OCI-LY1 (cell line): Measurements from ENCODE around the gene PNPLA5.

Experiments
- H2AFZ ChIP-seq: fragments of 200-600 bp; sonication (generic), shearing (Covaris generic); 2 replicates; pipeline ENCODE4 v1.6.0; 2014; ENCODE audit warnings: antibody characterized with exemption, mild to moderate bottlenecking, low read length
- H3F3A ChIP-seq: fragments of 200-600 bp; sonication (generic), shearing (Covaris generic); 2 replicates; pipeline ENCODE4 v1.6.0; 2014; ENCODE audit warnings: mild to moderate bottlenecking, antibody characterized with exemption, low read length, moderate library complexity; ENCODE audit not compliant: insufficient read depth
- H3K27ac ChIP-seq: fragments of 200-600 bp; sonication (generic); 2 replicates; pipeline ENCODE4 v1.5.1; 2014; ENCODE audit warnings: low read length, mixed run types, mild to moderate bottlenecking, low read depth; ENCODE audit not compliant: poor library complexity, severe bottlenecking
- H3K27me3 ChIP-seq: fragments of 200-600 bp; sonication (generic); 2 replicates; pipeline ENCODE4 v1.6.0; 2014; ENCODE audit warnings: antibody characterized with exemption, mild to moderate bottlenecking, low read length, moderate library complexity; ENCODE audit not compliant: insufficient read depth
- H3K36me3 ChIP-seq: fragments of 200-600 bp; sonication (generic); 2 replicates; pipeline ENCODE4 v1.6.1; 2014; ENCODE audit warnings: mild to moderate bottlenecking, antibody characterized with exemption, low read length, moderate library complexity, mixed read lengths; ENCODE audit not compliant: insufficient read depth
- H3K4me1 ChIP-seq: fragments of 200-600 bp; sonication (generic); 2 replicates; pipeline ENCODE4 v1.5.1; 2014; ENCODE audit warnings: mild to moderate bottlenecking, low read length, moderate library complexity; ENCODE audit not compliant: insufficient read depth, severe bottlenecking
- H3K4me2 ChIP-seq: fragments of 200-600 bp; sonication (generic), shearing (Covaris generic); 2 replicates; pipeline ENCODE4 v1.6.1; 2014; ENCODE audit warnings: low read length
- H3K4me3 ChIP-seq: fragments of 200-600 bp; sonication (generic); 2 replicates; pipeline ENCODE4 v1.5.1; 2014; ENCODE audit warnings: low read length, low read depth, mild to moderate bottlenecking, mixed read lengths; ENCODE audit not compliant: poor library complexity, severe bottlenecking
- H3K79me2 ChIP-seq: fragments of 200-600 bp; shearing (Covaris generic); 2 replicates; pipeline ENCODE4 v1.6.1; 2016; ENCODE audit warnings: mixed run types, low read length, mixed read lengths; ENCODE audit not compliant: insufficient read depth
- H3K9ac ChIP-seq: fragments of 200-600 bp; sonication (generic), shearing (Covaris generic); 2 replicates; pipeline ENCODE4 v1.6.1; 2014; ENCODE audit warnings: mild to moderate bottlenecking, low read length, mixed read lengths
- H3K9me2 ChIP-seq: fragments of 200-600 bp; sonication (generic), shearing (Covaris generic); 2 replicates; pipeline ENCODE4 v1.6.1; 2014; ENCODE audit warnings: low read depth, mild to moderate bottlenecking, low read length, mixed read lengths
- H3K9me3 ChIP-seq: fragments of 200-600 bp; shearing (Covaris generic); 2 replicates; pipeline ENCODE4 v1.6.1; 2014; ENCODE audit warnings: low read length, mixed read lengths
- H4K20me1 ChIP-seq: fragments of 200-600 bp; sonication (generic), shearing (Covaris generic); 2 replicates; pipeline ENCODE4 v1.6.0; 2016; ENCODE audit warnings: mild to moderate bottlenecking, low read length; ENCODE audit not compliant: insufficient read depth
- CTCF ChIP-seq: fragments of 200-600 bp; sonication (generic), shearing (Covaris generic); IDR thresholded peaks from 2 replicates; pipeline ENCODE4 v1.5.1; 2017; ENCODE audit warnings: mild to moderate bottlenecking, antibody characterized with exemption, low read length, moderate library complexity, mixed read lengths
- EZH2 ChIP-seq: fragments of 200-600 bp; sonication (generic), shearing (Covaris generic); IDR thresholded peaks from 2 replicates; pipeline ENCODE4 v1.8.0; 2017; ENCODE audit warnings: borderline replicate concordance, mixed run types, mild to moderate bottlenecking, antibody characterized with exemption, low read length, moderate library complexity, mixed read lengths

PNPLA5 gene

GRCh38 chr22:43886231-43886630 lies 5.6 kb downstream of the PNPLA5 start:
- H3K4me3 ChIP-seq: no peak overlapping the region
- H3F3A ChIP-seq: no peaks in the 10 kb centered on the region
- no peaks in the 10 kb centered on the region for H3K79me2 ChIP-seq
- H4K20me1 ChIP-seq: no peaks in the 10 kb centered on the region
- no peak overlapping the region for H2AFZ ChIP-seq
- no peak overlapping the region for H3K4me2 ChIP-seq
- no peaks in the 10 kb centered on the region for H3K9me2 ChIP-seq
- no peaks in the 10 kb centered on the region for H3K9me3 ChIP-seq
- no peaks in the 10 kb centered on the region for H3K4me1 ChIP-seq
- H3K36me3 ChIP-seq: no peaks in the 10 kb centered on the region
- H3K27me3 ChIP-seq: 0 out of 2 replicates have a peak, but pooled peaks cover 5% of the 10 kb centered on the region
- H3K9ac ChIP-seq: no peak overlapping the region
- no peak for TF ChIP-seq EZH2
- TF ChIP-seq CTCF: no peak
- H3K27ac ChIP-seq: no peak overlapping the region

- Histone ChIP-seq H3K79me2 (no peaks in the 10 kb centered on the region), H3K27ac (no peak overlapping the region), H3K4me1 (no peaks in the 10 kb centered on the region), H3K9ac (no peak overlapping the region), H3K27me3 (0 out of 2 replicates have a peak, but pooled peaks cover under 1% of the 10 kb centered on the region), H3K36me3 (no peaks in the 10 kb centered on the region), H3K9me2 (no peaks in the 10 kb centered on the region), H2AFZ (no peak overlapping the region), H3K4me3 (no peak overlapping the region), H4K20me1 (no peaks in the 10 kb centered on the region), H3K4me2 (no peak overlapping the region), H3F3A (no peaks in the 10 kb centered on the region), H3K9me3 (no peaks in the 10 kb centered on the region)
- TF ChIP-seq EZH2 (no peak), CTCF (no peak)
Measured at GRCh38 chr22:43885786-43886185, 6.0 kb downstream of the PNPLA5 start.

- Histone ChIP-seq H4K20me1 (no peaks in the 10 kb centered on the region), H3K4me2 (no peak overlapping the region), H3K27me3 (no peaks in the 10 kb centered on the region), H2AFZ (no peak overlapping the region), H3K27ac (no peak overlapping the region), H3K9me3 (no peaks in the 10 kb centered on the region), H3K4me1 (no peaks in the 10 kb centered on the region), H3K9me2 (no peaks in the 10 kb centered on the region), H3K36me3 (no peaks in the 10 kb centered on the region), H3K79me2 (no peaks in the 10 kb centered on the region), H3K4me3 (no peak overlapping the region), H3K9ac (no peak overlapping the region), H3F3A (no peaks in the 10 kb centered on the region)
- TF ChIP-seq CTCF (no peak), EZH2 (no peak)
Measured at GRCh38 chr22:43885319-43885671, 6.5 kb downstream of the PNPLA5 start.
